NT2/D1 (cell line): Measurements from ENCODE around the gene POLL.
"Not testable (repeated sequence)": the region's sequence is repeated elsewhere in the genome, so short reads cannot be mapped to it uniquely, and the experiment has no call there.

Experiments
- DNase-seq: peaks from one replicate; pipeline ENCODE4 v3.0.0-alpha.2; 2011; ENCODE audit warnings: low read depth, low spot score
- H3K27me3 ChIP-seq: 2 replicates; pipeline ENCODE4 v1.6.0; 2011; ENCODE audit warnings: mild to moderate bottlenecking; ENCODE audit not compliant: insufficient read length, insufficient read depth
- H3K36me3 ChIP-seq: 2 replicates; pipeline ENCODE4 v1.6.1; 2011; ENCODE audit warnings: mild to moderate bottlenecking, low read length, mixed read lengths; ENCODE audit not compliant: insufficient read depth, insufficient read length
- H3K4me1 ChIP-seq: 2 replicates; pipeline ENCODE4 v1.5.1; 2011; ENCODE audit not compliant: insufficient read depth, insufficient read length
- H3K4me3 ChIP-seq: 2 replicates; pipeline ENCODE4 v1.5.1; 2011; ENCODE audit warnings: low read depth; ENCODE audit not compliant: insufficient read length
- H3K9ac ChIP-seq: 2 replicates; pipeline ENCODE4 v1.6.0; 2011; ENCODE audit warnings: low read depth; ENCODE audit not compliant: insufficient read length
- H3K9me3 ChIP-seq: 2 replicates; pipeline ENCODE4 v1.5.1; 2011; ENCODE audit warnings: mild to moderate bottlenecking, low read length; ENCODE audit not compliant: insufficient read depth
- SUZ12 ChIP-seq: IDR thresholded peaks from 2 replicates; pipeline ENCODE4 v1.6.1; 2011; ENCODE audit not compliant: insufficient read length, insufficient read depth; ENCODE audit errors: extremely low read depth
- YY1 ChIP-seq: IDR thresholded peaks from 2 replicates; pipeline ENCODE4 v1.6.1; 2011; ENCODE audit not compliant: insufficient read length, insufficient read depth
- ZNF274 ChIP-seq: IDR thresholded peaks from 2 replicates; pipeline ENCODE4 v1.6.1; 2011; ENCODE audit warnings: mild to moderate bottlenecking, low read depth, low read length

POLL gene

GRCh38 chr10:101595591-101596433 lies 7.8 kb upstream of the POLL start:
- H3K4me1 ChIP-seq, result no peaks in the 10 kb centered on the region
- TF ChIP-seq ZNF274, result no peak
- TF ChIP-seq YY1, result no peak
- no peak overlapping the region for H3K9ac ChIP-seq
- H3K27me3 ChIP-seq, result no peaks in the 10 kb centered on the region
- no peaks in the 10 kb centered on the region for H3K9me3 ChIP-seq
- DNase-seq, result no peak
- H3K36me3 ChIP-seq, result peaks cover 4% of the 10 kb centered on the region
- no peak overlapping the region for H3K4me3 ChIP-seq

GRCh38 chr10:101593331-101593730 lies 5.3 kb upstream of the POLL start:
- not testable (repeated sequence) for H3K4me1 ChIP-seq, H3K36me3 ChIP-seq, H3K9me3 ChIP-seq, H3K4me3 ChIP-seq, H3K9ac ChIP-seq, H3K27me3 ChIP-seq, DNase-seq

GRCh38 chr10:101588879-101589278 lies 822 bp upstream of the POLL start:
- Histone ChIP-seq H3K4me3 (peak overlapping the region; percentile 97), H3K9ac (no peak overlapping the region), H3K36me3 (peaks cover 23% of the 10 kb centered on the region), H3K9me3 (no peaks in the 10 kb centered on the region), H3K4me1 (no peaks in the 10 kb centered on the region), H3K27me3 (no peaks in the 10 kb centered on the region)
- DNase-seq, result no peak
- TF ChIP-seq ZNF274 (no peak), YY1 (no peak), SUZ12 (no peak)

GRCh38 chr10:101585841-101586240 lies 2.2 kb downstream of the POLL start:
- H3K27me3 ChIP-seq, result no peaks in the 10 kb centered on the region
- no peak for DNase-seq
- peaks cover 45% of the 10 kb centered on the region for H3K36me3 ChIP-seq
- TF ChIP-seq ZNF274 (no peak), SUZ12 (no peak), YY1 (no peak)
- no peak overlapping the region for H3K4me3 ChIP-seq
- no peak overlapping the region for H3K9ac ChIP-seq
- H3K4me1 ChIP-seq, result peaks cover 2% of the 10 kb centered on the region
- H3K9me3 ChIP-seq, result no peaks in the 10 kb centered on the region

- DNase-seq, result peak; percentile 36
- Histone ChIP-seq H3K36me3 (peaks cover 81% of the 10 kb centered on the region), H3K4me1 (peaks cover 2% of the 10 kb centered on the region), H3K27me3 (no peaks in the 10 kb centered on the region), H3K9me3 (no peaks in the 10 kb centered on the region), H3K9ac (no peak overlapping the region), H3K4me3 (no peak overlapping the region)
- no peak for TF ChIP-seq YY1
- no peak for TF ChIP-seq SUZ12
- TF ChIP-seq ZNF274, result no peak
Measured at GRCh38 chr10:101580486-101581399, 7.3 kb downstream of the POLL start.

- DNase-seq, result no peak
- Histone ChIP-seq H3K4me1 (peaks cover 2% of the 10 kb centered on the region), H3K36me3 (peaks cover 69% of the 10 kb centered on the region), H3K9ac (no peak overlapping the region), H3K9me3 (no peaks in the 10 kb centered on the region), H3K27me3 (no peaks in the 10 kb centered on the region), H3K4me3 (no peak overlapping the region)
- TF ChIP-seq SUZ12 (no peak), YY1 (no peak), ZNF274 (no peak)
Measured at GRCh38 chr10:101579516-101579870, 8.6 kb downstream of the POLL start.

GRCh38 chr10:101578803-101579515 lies 9.1 kb downstream of the POLL start:
- Histone ChIP-seq H3K4me1 (peaks cover 2% of the 10 kb centered on the region), H3K4me3 (no peak overlapping the region), H3K27me3 (no peaks in the 10 kb centered on the region), H3K36me3 (peaks cover 64% of the 10 kb centered on the region), H3K9ac (no peak overlapping the region), H3K9me3 (no peaks in the 10 kb centered on the region)
- no peak for DNase-seq
- TF ChIP-seq YY1 (no peak), ZNF274 (no peak), SUZ12 (no peak)
